CD4-positive, CD25-positive, alpha-beta regulatory T cell (primary cell): ENCODE results near the gene MAPK12. TPM values are rescaled to one million over a fixed set of nuclear protein-coding genes. Genes with fewer than 3 reads are reported as not detected.
"Not testable (repeated sequence)": the region's sequence is repeated elsewhere in the genome, so short reads cannot be mapped to it uniquely, and the experiment has no call there.

Source experiments
- ATAC-seq, 2 donors: fragments of 150-1000 bp; cut with Tn5 transposase; one replicate each; pipeline ENCODE4 v1.10.0; 2021; ENCODE audit warnings: low read depth in 2 of 2, moderate number of reproducible peaks in 2 of 2, moderate library complexity in 1 of 2
- DNase-seq, 3 donors: peaks; one replicate each; pipeline versions ENCODE4 v3.0.0 to v3.0.0-alpha.2; 2012 to 2022; ENCODE audit warnings: mixed read lengths in 1 of 3
- H3K27ac ChIP-seq: one replicate; pipeline ENCODE4 v1.7.0; 2013; ENCODE audit warnings: mild to moderate bottlenecking, low read length; ENCODE audit not compliant: insufficient read depth, poor library complexity, severe bottlenecking
- H3K27me3 ChIP-seq: one replicate; pipeline ENCODE4 v1.7.0; 2013; ENCODE audit warnings: low read length; ENCODE audit not compliant: control insufficient read depth, insufficient read depth
- H3K36me3 ChIP-seq: one replicate; pipeline ENCODE4 v1.7.0; 2013; ENCODE audit warnings: mild to moderate bottlenecking, low read length, moderate library complexity; ENCODE audit not compliant: control insufficient read depth, insufficient read depth
- H3K4me1 ChIP-seq: 2 replicates; pipeline ENCODE4 v1.7.0; 2013; ENCODE audit warnings: mild to moderate bottlenecking, low read length; ENCODE audit not compliant: insufficient read depth, control insufficient read depth, poor library complexity, severe bottlenecking
- H3K4me3 ChIP-seq: one replicate; pipeline ENCODE4 v1.7.0; 2013; ENCODE audit warnings: low read depth, mild to moderate bottlenecking, low read length, moderate library complexity
- H3K9me3 ChIP-seq, 2 experiments: 1 replicate in 1 of 2; 2 replicates in 1 of 2; pipeline ENCODE4 v1.7.0; 2013; ENCODE audit warnings: low read length in 2 of 2, mild to moderate bottlenecking in 1 of 2, moderate library complexity in 1 of 2; ENCODE audit not compliant: control insufficient read depth in 2 of 2
- H3K27ac Mint-ChIP-seq, 3 donors: one replicate each; pipeline ENCODE4 v1.8.0; 2020 to 2022; ENCODE audit warnings: mild to moderate bottlenecking in 3 of 3, mixed read lengths in 3 of 3, moderate library complexity in 2 of 3
- H3K27me3 Mint-ChIP-seq: one replicate; pipeline ENCODE4 v1.8.0; 2022; ENCODE audit warnings: mild to moderate bottlenecking, mixed read lengths
- H3K36me3 Mint-ChIP-seq: one replicate; pipeline ENCODE4 v1.8.0; 2020; ENCODE audit warnings: mixed read lengths
- H3K4me1 Mint-ChIP-seq, 4 donors: one replicate each; pipeline ENCODE4 v1.8.0; 2020 to 2022; ENCODE audit warnings: mixed read lengths in 4 of 4, mild to moderate bottlenecking in 1 of 4
- H3K4me3 Mint-ChIP-seq, 4 donors: one replicate each; pipeline ENCODE4 v1.8.0; 2020 to 2022; ENCODE audit warnings: mild to moderate bottlenecking in 4 of 4, mixed read lengths in 4 of 4, moderate library complexity in 3 of 4
- H3K9me3 Mint-ChIP-seq, 7 donors: one replicate each; pipeline ENCODE4 v1.8.0; 2020 to 2022; ENCODE audit warnings: mixed read lengths in 7 of 7, mild to moderate bottlenecking in 3 of 7, moderate library complexity in 2 of 7
- polyA plus RNA-seq, 4 donors: library from polyadenylated mRNA; unstranded; fragments of 300-500 nt; fragmentation: Illumina TruSeq; gene quantifications; one replicate each; pipeline ENCODE4 v1.2.3, GENCODE V29; 2021
- total RNA-seq: library from RNA; stranded (reverse); gene quantifications from one replicate; pipeline ENCODE4 v1.2.3, GENCODE V29; 2022

The MAPK12 gene
- total and polyA plus RNA-seq, 5 donors from 2014 or later: 0.03 to 2.0 (median 0.05) TPM; not detected in 2

DNA sequence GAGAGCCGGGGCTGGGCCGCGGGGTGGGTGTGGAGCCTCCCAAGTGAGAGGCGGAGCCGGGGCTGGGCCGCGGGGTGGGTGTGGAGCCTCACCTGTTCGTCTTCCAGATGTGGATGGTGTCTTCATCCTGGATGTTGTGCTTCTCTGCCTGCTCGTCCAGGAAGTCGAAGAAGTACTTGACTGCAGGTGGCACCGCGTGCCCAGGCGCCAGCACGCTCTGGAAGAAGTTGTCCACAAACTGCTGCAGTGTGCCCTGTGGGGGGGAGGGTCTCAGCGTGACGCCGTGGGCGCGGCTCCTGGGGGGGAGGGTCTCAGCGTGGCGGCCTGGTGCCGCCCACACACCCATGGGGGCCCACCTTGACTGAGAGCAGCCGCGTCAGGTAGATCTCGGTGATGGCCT is 16.3 kb upstream of the MAPK12 start:
- no peak overlapping the region for H3K4me3 ChIP-seq
- ATAC-seq: no peak
- peaks cover 4% of the 10 kb centered on the region for H3K4me1 ChIP-seq
- Mint-ChIP-seq H3K27ac (no peak overlapping the region), H3K27me3 (peaks cover 6% of the 10 kb centered on the region), H3K4me3 (no peak overlapping the region), H3K36me3 (no peaks in the 10 kb centered on the region), H3K9me3 (peaks cover 0 to 1% (median 0%) of the 10 kb centered on the region in 7 donors), H3K4me1 (peaks cover 0 to 6% (median 2%) of the 10 kb centered on the region in 4 donors)
- no peaks in the 10 kb centered on the region for H3K27me3 ChIP-seq
- no peaks in the 10 kb centered on the region for H3K9me3 ChIP-seq
- DNase-seq: no peak
- H3K36me3 ChIP-seq: no peaks in the 10 kb centered on the region
- no peak overlapping the region for H3K27ac ChIP-seq

- Histone ChIP-seq H3K27ac (no peak overlapping the region), H3K4me1 (peaks cover 13% of the 10 kb centered on the region), H3K9me3 (no peaks in the 10 kb centered on the region), H3K36me3 (no peaks in the 10 kb centered on the region), H3K4me3 (no peak overlapping the region), H3K27me3 (no peaks in the 10 kb centered on the region)
- H3K4me1 Mint-ChIP-seq: peaks cover 0 to 11% (median 2%) of the 10 kb centered on the region in 4 donors
- DNase-seq (peak; percentile 15 to 80 (median 31)), ATAC-seq (peak; percentile 56 to 63)
- H3K27me3 Mint-ChIP-seq: peaks cover 10% of the 10 kb centered on the region
- H3K27ac Mint-ChIP-seq: no peak overlapping the region
- no peak overlapping the region for H3K4me3 Mint-ChIP-seq
- H3K9me3 Mint-ChIP-seq: peaks cover 0 to 1% (median 0%) of the 10 kb centered on the region in 7 donors
- no peaks in the 10 kb centered on the region for H3K36me3 Mint-ChIP-seq
Measured at GRCh38 chr22:50276143-50276542, 14.7 kb upstream of the MAPK12 start.

GRCh38 chr22:50275181-50276055 is 13.9 kb upstream of the MAPK12 start:
- no peaks in the 10 kb centered on the region for H3K36me3 ChIP-seq
- no peak overlapping the region for H3K4me3 Mint-ChIP-seq

DNA sequence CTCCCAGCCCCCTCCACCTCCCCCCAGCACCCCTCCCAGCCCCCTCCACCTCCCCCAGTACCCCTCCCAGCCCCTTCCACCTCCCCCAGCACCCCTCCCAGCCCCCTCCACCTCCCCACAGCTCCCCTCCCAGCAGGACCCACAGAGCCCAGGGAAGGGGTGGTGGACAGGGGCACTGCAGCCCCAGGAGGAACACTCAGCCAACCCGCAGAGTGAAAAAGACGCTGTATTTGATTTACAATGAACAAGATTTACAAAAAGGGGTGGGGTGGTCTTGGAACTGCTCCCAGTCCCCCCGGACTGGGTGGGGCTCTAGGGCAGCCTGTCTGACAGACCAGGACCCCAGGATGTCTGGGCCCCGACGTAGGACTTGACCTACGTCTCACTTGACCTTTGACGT is 13.3 kb upstream of the MAPK12 start:
- no peak for DNase-seq
- no peaks in the 10 kb centered on the region for H3K36me3 ChIP-seq

More at GRCh38 chr22:50275181-50276055, 13.9 kb upstream of the MAPK12 start:
- Mint-ChIP-seq H3K27ac (no peak overlapping the region), H3K4me1 (peaks cover 0 to 17% (median 2%) of the 10 kb centered on the region in 4 donors), H3K27me3 (peaks cover 10% of the 10 kb centered on the region), H3K9me3 (peaks cover 0 to 1% (median 0%) of the 10 kb centered on the region in 7 donors), H3K36me3 (no peaks in the 10 kb centered on the region)
- H3K9me3 ChIP-seq: no peaks in the 10 kb centered on the region
- H3K27ac ChIP-seq: no peak overlapping the region
- H3K27me3 ChIP-seq: no peaks in the 10 kb centered on the region
- DNase-seq: no peak
- no peak overlapping the region for H3K4me3 ChIP-seq
- no peak for ATAC-seq
- H3K4me1 ChIP-seq: peaks cover 21% of the 10 kb centered on the region

DNA sequence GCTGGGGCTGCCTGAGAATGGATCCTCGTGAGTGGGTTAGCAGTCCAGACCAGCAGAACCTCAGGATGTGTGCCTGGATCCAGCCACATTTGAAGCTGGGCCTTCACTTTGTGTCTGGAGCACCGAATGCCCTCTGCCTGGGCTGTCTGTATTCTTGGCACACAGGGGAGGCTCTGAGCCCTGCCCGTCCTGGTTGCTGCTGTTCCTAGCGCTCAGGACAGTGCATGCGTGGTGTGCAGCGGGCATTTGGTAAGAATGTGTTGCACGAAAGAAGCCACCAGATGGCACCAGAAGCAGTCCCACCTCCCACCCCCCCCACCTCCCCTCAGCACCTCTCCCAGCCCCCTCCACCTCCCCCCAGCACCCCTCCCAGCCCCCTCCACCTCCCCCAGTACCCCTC is 12.8 kb upstream of the MAPK12 start:
- no peak overlapping the region for H3K27ac Mint-ChIP-seq
- peak in 2 of 3 donors; percentile 37 to 58 for DNase-seq

More for the DNA sequence above, 13.3 kb upstream of the MAPK12 start:
- H3K4me3 Mint-ChIP-seq: no peak overlapping the region
- H3K36me3 Mint-ChIP-seq: no peaks in the 10 kb centered on the region
- H3K27me3 ChIP-seq: no peaks in the 10 kb centered on the region
- no peak overlapping the region for H3K27ac Mint-ChIP-seq
- H3K27me3 Mint-ChIP-seq: peaks cover 10% of the 10 kb centered on the region
- ATAC-seq: no peak
- no peak overlapping the region for H3K4me3 ChIP-seq
- no peak overlapping the region for H3K27ac ChIP-seq
- H3K4me1 ChIP-seq: peaks cover 23% of the 10 kb centered on the region
- H3K4me1 Mint-ChIP-seq: peaks cover 0 to 17% (median 2%) of the 10 kb centered on the region in 4 donors
- no peaks in the 10 kb centered on the region for H3K9me3 ChIP-seq
- peaks cover 0 to 1% (median 0%) of the 10 kb centered on the region in 7 donors for H3K9me3 Mint-ChIP-seq

DNA sequence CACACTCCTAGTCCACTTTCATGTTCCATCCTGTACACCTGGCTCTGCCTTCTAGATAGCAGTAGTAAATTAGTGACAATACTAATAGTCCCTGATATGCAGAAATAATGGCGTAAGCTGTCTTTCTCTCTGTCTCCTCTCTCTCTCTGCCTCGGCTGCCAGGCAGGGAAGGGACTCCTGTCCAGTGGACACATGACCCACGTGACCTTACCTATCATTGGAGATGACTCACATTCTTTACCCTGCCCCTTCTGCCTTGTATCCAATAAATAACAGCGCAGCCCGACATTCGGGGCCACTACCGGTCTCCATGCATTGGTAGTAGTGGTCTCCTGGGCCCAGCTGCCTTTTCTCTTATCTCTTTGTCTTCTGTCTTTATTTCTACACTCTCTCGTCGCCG is 12.3 kb upstream of the MAPK12 start:
- not testable (repeated sequence) for H3K36me3 Mint-ChIP-seq, H3K9me3 Mint-ChIP-seq, H3K36me3 ChIP-seq, H3K27ac Mint-ChIP-seq, DNase-seq, H3K27ac ChIP-seq, H3K27me3 Mint-ChIP-seq, H3K9me3 ChIP-seq, ATAC-seq, H3K4me3 ChIP-seq, H3K27me3 ChIP-seq
- H3K4me1 Mint-ChIP-seq: peaks cover 0 to 20% (median 2%) of the 10 kb centered on the region in 4 donors
- peak overlapping the region in 3 of 4 donors; percentile 24 to 75 (median 54) for H3K4me3 Mint-ChIP-seq
- peaks cover 28% of the 10 kb centered on the region for H3K4me1 ChIP-seq

More for the DNA sequence above, 12.8 kb upstream of the MAPK12 start:
- H3K36me3 Mint-ChIP-seq: no peaks in the 10 kb centered on the region
- peaks cover 0 to 1% (median 0%) of the 10 kb centered on the region in 7 donors for H3K9me3 Mint-ChIP-seq
- Histone ChIP-seq H3K4me3 (no peak overlapping the region), H3K4me1 (peaks cover 28% of the 10 kb centered on the region), H3K27me3 (no peaks in the 10 kb centered on the region), H3K9me3 (no peaks in the 10 kb centered on the region), H3K27ac (no peak overlapping the region), H3K36me3 (no peaks in the 10 kb centered on the region)
- peak overlapping the region in 2 of 4 donors; percentile 24 to 75 for H3K4me3 Mint-ChIP-seq
- no peak for ATAC-seq
- H3K4me1 Mint-ChIP-seq: peaks cover 0 to 19% (median 2%) of the 10 kb centered on the region in 4 donors
- H3K27me3 Mint-ChIP-seq: peaks cover 10% of the 10 kb centered on the region

DNA sequence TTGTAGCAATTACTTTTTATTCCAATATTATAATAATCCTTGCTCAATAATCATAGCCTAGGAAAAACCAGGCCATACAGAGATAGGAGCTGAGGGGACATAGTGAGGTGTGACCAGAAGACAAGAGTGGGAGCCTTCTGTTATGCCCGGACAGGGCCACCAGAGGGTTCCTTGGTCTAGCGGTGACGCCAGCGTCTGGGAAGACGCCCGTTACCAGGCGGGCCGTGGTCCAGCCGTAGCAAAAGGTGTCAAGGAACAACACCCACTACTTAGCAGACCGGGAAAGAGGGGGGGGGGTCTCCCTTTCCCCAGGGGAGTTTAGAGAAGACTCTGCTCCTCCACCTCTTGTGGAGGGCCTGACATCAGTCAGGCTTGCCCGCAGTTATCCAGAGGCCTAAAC is 11.9 kb upstream of the MAPK12 start:
- not testable (repeated sequence) for H3K36me3 Mint-ChIP-seq, H3K4me3 Mint-ChIP-seq, H3K36me3 ChIP-seq

More for the DNA sequence above, 11.9 kb upstream of the MAPK12 start:
- H3K27me3 Mint-ChIP-seq, H3K27me3 ChIP-seq, H3K27ac Mint-ChIP-seq, H3K9me3 Mint-ChIP-seq, H3K27ac ChIP-seq, ATAC-seq, DNase-seq, H3K9me3 ChIP-seq, H3K4me3 ChIP-seq: not testable (repeated sequence)
- H3K4me1 Mint-ChIP-seq: peaks cover 0 to 24% (median 2%) of the 10 kb centered on the region in 4 donors
- peaks cover 29% of the 10 kb centered on the region for H3K4me1 ChIP-seq
